HTERT RPE-1 (cell line): ENCODE measurements around the gene NSMCE1.
"Not testable (repeated sequence)": the region's sequence is repeated elsewhere in the genome, so short reads cannot be mapped to it uniquely, and the experiment has no call there.

Experiments
- in situ Hi-C: fragments of 300-500 bp; cut with MboI; formaldehyde crosslinking; loops from 4 replicates; pipeline ENCODE4 v1.14.3; 2020; ENCODE audit warnings: low sequenced_read_pairs

Gene NSMCE1

GRCh38 chr16:27220527-27220926 is 48.0 kb downstream of the NSMCE1 start:
- in situ Hi-C loops, result no loop called here

GRCh38 chr16:27220120-27220519 is 48.5 kb downstream of the NSMCE1 start:
- in situ Hi-C loops, result no loop called here

GRCh38 chr16:27219161-27219560 is 49.4 kb downstream of the NSMCE1 start:
- in situ Hi-C loops, result no loop called here

- in situ Hi-C loops, result no loop called here
These were observed 49.8 kb downstream of the NSMCE1 start for GRCh38 chr16:27218756-27219155.

GRCh38 chr16:27217256-27217655 is 51.3 kb downstream of the NSMCE1 start:
- in situ Hi-C loops, result no loop called here

- in situ Hi-C loops, result no loop called here
These were observed 52.2 kb downstream of the NSMCE1 start for GRCh38 chr16:27216297-27216885.

- in situ Hi-C loops, result no loop called here
These were observed 52.9 kb downstream of the NSMCE1 start for GRCh38 chr16:27215660-27216059.

GRCh38 chr16:27214084-27214961 is 54.2 kb downstream of the NSMCE1 start:
- in situ Hi-C loops, result no loop called here

GRCh38 chr16:27211026-27211425 is 57.5 kb downstream of the NSMCE1 start:
- in situ Hi-C loops, result no loop called here

GRCh38 chr16:27210174-27210573 is 58.4 kb downstream of the NSMCE1 start:
- in situ Hi-C loops, result no loop called here

GRCh38 chr16:27209591-27209990 is 59.0 kb downstream of the NSMCE1 start:
- in situ Hi-C loops, result no loop called here

- in situ Hi-C loops, result no loop called here
These were observed 59.8 kb downstream of the NSMCE1 start for GRCh38 chr16:27208796-27209195.

- in situ Hi-C loops, result no loop called here
These were observed 60.4 kb downstream of the NSMCE1 start for GRCh38 chr16:27208081-27208680.

- in situ Hi-C loops, result not testable (repeated sequence)
These were observed 61.5 kb downstream of the NSMCE1 start for GRCh38 chr16:27207121-27207520.

- in situ Hi-C loops, result no loop called here
These were observed 63.0 kb downstream of the NSMCE1 start for GRCh38 chr16:27205423-27206065.

GRCh38 chr16:27204312-27204915 is 64.2 kb downstream of the NSMCE1 start:
- in situ Hi-C loops, result no loop called here

- in situ Hi-C loops, result no loop called here
These were observed 64.9 kb downstream of the NSMCE1 start, which contains the start of gene KDM8 for GRCh38 chr16:27203507-27204311. Gene KDM8 (plus strand): TSS chr16:27203526. CDS start chr16:27210124, 6,598 bp downstream.

- in situ Hi-C loops, result no loop called here
These were observed 65.6 kb downstream of the NSMCE1 start for GRCh38 chr16:27202923-27203506.

- in situ Hi-C loops, result not testable (repeated sequence)
These were observed 67.7 kb downstream of the NSMCE1 start for GRCh38 chr16:27200914-27201313.

- in situ Hi-C loops, result no loop called here
These were observed 68.8 kb downstream of the NSMCE1 start for GRCh38 chr16:27199736-27200135.
